Neural crest cell (in vitro differentiated cells): ENCODE measurements around the gene COX4I2. TPM values are rescaled to one million over a fixed set of nuclear protein-coding genes. Genes with fewer than 3 reads are reported as not detected.
"Not testable (repeated sequence)": the region's sequence is repeated elsewhere in the genome, so short reads cannot be mapped to it uniquely, and the experiment has no call there.

ENCODE experiments used
- DNase-seq: peaks from one replicate; pipeline ENCODE4 v3.0.0; 2021; ENCODE audit warnings: low read depth, mixed read lengths, low spot score
- H3K27ac Mint-ChIP-seq: one replicate; pipeline ENCODE4 v1.8.0; 2021; ENCODE audit warnings: mild to moderate bottlenecking, mixed read lengths; ENCODE audit not compliant: unreplicated experiment
- H3K27me3 Mint-ChIP-seq: 2 replicates; pipeline ENCODE4 v1.8.0; 2021; ENCODE audit warnings: low read depth, mild to moderate bottlenecking, mixed read lengths
- H3K36me3 Mint-ChIP-seq: 2 replicates; pipeline ENCODE4 v1.8.0; 2021; ENCODE audit warnings: low read depth, mild to moderate bottlenecking, mixed read lengths
- H3K4me1 Mint-ChIP-seq: 2 replicates; pipeline ENCODE4 v1.8.0; 2021; ENCODE audit warnings: mixed read lengths
- H3K4me3 Mint-ChIP-seq: one replicate; pipeline ENCODE4 v1.8.0; 2021; ENCODE audit warnings: mild to moderate bottlenecking, mixed read lengths
- H3K9me3 Mint-ChIP-seq: 2 replicates; pipeline ENCODE4 v1.8.0; 2021; ENCODE audit warnings: mixed read lengths
- CTCF ChIP-seq: fragments of 200-600 bp; sonication (generic); conservative IDR thresholded peaks from 2 replicates; pipeline ENCODE4 v1.5.0; 2021; ENCODE audit warnings: antibody characterized with exemption, mild to moderate bottlenecking
- total RNA-seq: library from RNA; stranded (reverse); gene quantifications from 2 replicates; pipeline ENCODE4 v1.2.1, GENCODE V29; 2021

Gene COX4I2
- total RNA-seq, 1 donor from 2014 or later, result not detected

GRCh38 chr20:31667315-31668285 lies 29.9 kb downstream of the COX4I2 start:
- no peak for DNase-seq
- H3K27ac Mint-ChIP-seq, result peak overlapping the region; percentile 81
- peaks cover 6% of the 10 kb centered on the region for H3K36me3 Mint-ChIP-seq
- H3K27me3 Mint-ChIP-seq, result no peaks in the 10 kb centered on the region
- H3K4me1 Mint-ChIP-seq, result peaks cover 27% of the 10 kb centered on the region
- no peaks in the 10 kb centered on the region for H3K9me3 Mint-ChIP-seq
- no peak overlapping the region for H3K4me3 Mint-ChIP-seq
- no peak for TF ChIP-seq CTCF

GRCh38 chr20:31668944-31669343 lies 31.2 kb downstream of the COX4I2 start:
- peaks cover 19% of the 10 kb centered on the region for H3K4me1 Mint-ChIP-seq
- H3K27me3 Mint-ChIP-seq, DNase-seq, H3K9me3 Mint-ChIP-seq, H3K4me3 Mint-ChIP-seq, H3K36me3 Mint-ChIP-seq: not testable (repeated sequence)
- H3K27ac Mint-ChIP-seq, result peak overlapping the region; percentile 37

GRCh38 chr20:31669876-31670275 lies 32.2 kb downstream of the COX4I2 start:
- Mint-ChIP-seq H3K36me3 (peaks cover 6% of the 10 kb centered on the region), H3K27me3 (no peaks in the 10 kb centered on the region), H3K4me3 (no peak overlapping the region), H3K27ac (no peak overlapping the region), H3K4me1 (peaks cover 12% of the 10 kb centered on the region), H3K9me3 (no peaks in the 10 kb centered on the region)
- no peak for TF ChIP-seq CTCF
- no peak for DNase-seq

- H3K4me3 Mint-ChIP-seq, result no peak overlapping the region
- H3K27ac Mint-ChIP-seq, result no peak overlapping the region
- H3K4me1 Mint-ChIP-seq, result peaks cover 12% of the 10 kb centered on the region
- DNase-seq, result no peak
- TF ChIP-seq CTCF, result no peak
- no peaks in the 10 kb centered on the region for H3K9me3 Mint-ChIP-seq
- H3K27me3 Mint-ChIP-seq, result no peaks in the 10 kb centered on the region
- H3K36me3 Mint-ChIP-seq, result peaks cover 5% of the 10 kb centered on the region
These were observed 32.9 kb downstream of the COX4I2 start for GRCh38 chr20:31670371-31671228.

GRCh38 chr20:31671324-31671723 lies 33.6 kb downstream of the COX4I2 start:
- Mint-ChIP-seq H3K4me1 (peaks cover 12% of the 10 kb centered on the region), H3K9me3 (no peaks in the 10 kb centered on the region), H3K27ac (no peak overlapping the region), H3K36me3 (no peaks in the 10 kb centered on the region), H3K27me3 (no peaks in the 10 kb centered on the region), H3K4me3 (no peak overlapping the region)
- TF ChIP-seq CTCF, result no peak
- no peak for DNase-seq
